Dermis microvascular lymphatic vessel endothelial cell (primary cell): ENCODE measurements around the gene ZNRF1. TPM values are rescaled to one million over a fixed set of nuclear protein-coding genes. Genes with fewer than 3 reads are reported as not detected.

ENCODE experiments used
- DNase-seq, 2 donors: peaks; one replicate each; pipeline versions ENCODE4 v3.0.0 to v3.0.0-alpha.2; 2010; ENCODE audit warnings: low read depth in 2 of 2
- total RNA-seq: library from RNA; depleted of rRNA; stranded (reverse); fragments of >200 nt; gene quantifications from 2 replicates; pipeline ENCODE4 v1.2.1, GENCODE V29; 2014

The ZNRF1 gene
- total RNA-seq, 1 donor from 2014 or later = 9.2 TPM

DNA sequence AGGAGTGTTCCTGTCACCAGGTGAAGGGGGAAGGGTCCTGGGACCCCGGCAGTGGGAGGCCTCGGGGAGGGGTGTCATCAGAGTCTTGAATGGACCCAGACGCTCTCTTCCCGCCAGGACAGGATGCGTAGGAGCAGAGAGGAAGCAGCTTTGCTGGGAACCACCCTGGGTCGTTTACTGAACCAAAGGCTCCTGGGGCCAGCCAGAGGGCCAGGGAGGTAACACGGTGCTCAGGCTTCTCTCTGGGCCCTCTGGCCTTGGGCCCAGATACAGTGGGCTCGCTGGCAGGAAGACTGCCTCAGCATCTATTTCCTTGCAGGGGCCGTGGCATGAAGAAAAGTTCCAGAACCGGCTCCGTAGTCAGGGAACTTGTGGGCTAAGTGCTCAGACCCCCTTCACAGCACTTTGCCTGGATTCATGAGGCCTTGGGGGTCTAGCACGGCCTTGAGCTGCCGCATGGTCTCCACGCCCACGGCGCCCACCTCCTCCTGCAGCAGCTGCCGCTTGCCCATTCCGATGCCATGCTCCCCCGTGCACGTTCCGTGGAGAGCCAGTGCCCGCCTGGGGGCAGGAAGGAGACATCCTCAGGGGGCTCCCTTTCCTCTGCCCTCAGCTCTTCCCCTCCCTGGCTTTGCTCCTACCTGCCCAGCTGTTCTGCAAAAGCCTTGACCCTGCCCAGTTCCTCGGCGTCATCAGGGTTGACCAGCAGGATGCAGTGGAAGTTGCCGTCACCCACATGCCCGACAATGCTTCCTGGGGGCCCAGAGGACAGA lies 113.3 kb downstream of the ZNRF1 start:
- DNase-seq = peak in 1 of 2 donors; percentile 49

DNA sequence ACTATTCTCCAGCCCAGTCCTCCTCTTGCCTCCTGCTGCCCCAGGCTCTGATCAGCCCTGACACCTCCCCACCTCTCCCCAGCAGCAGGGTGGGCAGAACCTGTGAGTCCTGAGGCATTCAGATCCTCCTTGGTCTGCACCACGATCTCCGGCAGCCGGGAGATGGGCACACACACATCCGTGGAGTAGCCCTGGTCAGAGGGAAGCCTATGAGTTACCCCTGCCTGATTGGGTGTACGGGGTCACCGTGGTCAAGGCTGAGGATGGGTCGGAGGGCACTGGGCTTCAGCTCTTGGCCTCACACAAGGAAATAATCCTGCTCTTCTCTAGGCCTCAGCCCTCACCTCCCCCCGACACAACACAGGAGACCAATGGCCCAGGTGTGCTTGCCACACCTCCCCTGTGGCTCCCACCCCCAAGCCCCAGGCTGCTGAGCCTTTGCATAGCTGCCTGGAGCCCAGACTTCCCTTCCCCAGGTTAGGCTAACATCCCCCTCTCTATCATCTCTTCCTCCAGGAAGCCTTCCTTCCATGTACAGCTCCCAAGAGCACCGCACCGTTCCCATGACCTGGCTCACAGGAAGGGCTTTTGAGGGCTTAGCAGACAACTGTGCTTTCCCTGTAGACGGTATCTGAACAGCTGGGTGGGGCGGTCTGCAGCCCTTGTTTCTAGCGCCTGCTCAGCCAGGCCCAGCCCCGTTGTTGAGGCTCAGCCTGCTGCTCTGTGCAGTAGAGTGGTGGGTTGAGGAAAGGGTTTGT lies 114.1 kb downstream of the ZNRF1 start:
- DNase-seq = no peak

- no peak for DNase-seq
Observed at GRCh38 chr16:75113541-75114121, 114.8 kb downstream of the ZNRF1 start.

GRCh38 chr16:75114179-75114945 lies 115.5 kb downstream of the ZNRF1 start:
- DNase-seq = no peak

DNA sequence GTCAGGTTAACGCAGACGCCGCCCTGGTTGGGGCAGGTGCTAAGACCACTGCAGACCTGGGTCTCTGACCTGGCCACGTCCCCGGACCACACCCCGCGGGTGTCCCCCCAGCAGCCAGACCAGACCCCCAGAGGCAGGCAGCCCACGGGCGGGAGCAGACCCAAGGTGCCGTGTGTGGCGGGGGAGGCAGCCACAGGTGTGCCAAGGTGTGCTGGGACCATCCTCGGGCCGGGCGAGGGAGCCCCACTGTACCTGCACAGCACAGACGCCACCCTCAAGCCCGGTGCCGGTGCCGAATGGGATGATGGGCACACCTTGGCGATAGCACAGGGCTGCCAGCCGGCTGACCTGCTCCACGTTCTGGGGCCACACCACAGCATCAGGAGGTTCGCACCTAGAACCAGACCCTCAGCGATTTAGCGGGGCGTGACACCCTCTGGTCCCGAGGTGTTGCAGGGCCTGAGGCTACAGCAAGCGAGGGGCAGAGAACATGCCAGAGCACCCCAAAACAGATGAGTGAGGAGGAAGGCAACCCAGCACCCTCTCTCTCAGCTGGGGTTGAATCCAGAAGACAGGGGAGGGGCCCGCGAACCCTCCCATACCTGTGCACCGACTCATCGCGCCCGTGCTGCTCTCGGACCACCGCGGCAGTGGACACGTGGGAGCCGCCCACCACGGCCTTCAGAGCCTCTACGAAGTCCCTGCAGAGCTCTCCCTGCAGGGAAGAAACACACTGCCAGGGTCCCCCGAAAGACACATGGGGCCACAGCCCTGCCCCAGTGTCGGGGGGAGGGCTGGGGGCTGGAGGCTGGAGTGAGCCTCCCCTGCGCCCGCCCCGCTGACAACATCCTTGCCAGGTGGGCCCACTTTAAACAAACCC lies 116.4 kb downstream of the ZNRF1 start:
- no peak for DNase-seq

- peak; percentile 26 to 76 for DNase-seq
Observed at GRCh38 chr16:75116081-75116910, 117.5 kb downstream of the ZNRF1 start, which contains the start of gene LDHD. LDHD (minus strand) TSS chr16:75116780; CDS start chr16:75116720, 60 bp downstream.

DNA sequence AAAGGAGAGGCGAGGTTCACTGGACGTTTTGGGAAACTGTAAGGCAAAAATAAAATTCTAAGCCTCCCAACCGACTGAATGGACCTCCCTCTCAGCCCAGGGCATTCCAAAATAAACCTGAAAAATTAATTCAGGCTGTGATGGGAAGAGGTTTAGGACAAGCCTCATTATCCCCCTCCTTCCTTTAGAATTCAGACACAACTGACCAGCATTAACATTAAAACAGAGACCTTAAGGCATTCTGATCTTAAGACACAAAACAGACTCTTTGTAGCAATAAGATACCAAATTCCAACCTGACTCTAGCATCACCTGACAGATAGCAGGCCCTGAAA lies 118.1 kb downstream of the ZNRF1 start:
- no peak for DNase-seq

- no peak for DNase-seq
Observed at GRCh38 chr16:75118943-75119539, 120.2 kb downstream of the ZNRF1 start.

DNA sequence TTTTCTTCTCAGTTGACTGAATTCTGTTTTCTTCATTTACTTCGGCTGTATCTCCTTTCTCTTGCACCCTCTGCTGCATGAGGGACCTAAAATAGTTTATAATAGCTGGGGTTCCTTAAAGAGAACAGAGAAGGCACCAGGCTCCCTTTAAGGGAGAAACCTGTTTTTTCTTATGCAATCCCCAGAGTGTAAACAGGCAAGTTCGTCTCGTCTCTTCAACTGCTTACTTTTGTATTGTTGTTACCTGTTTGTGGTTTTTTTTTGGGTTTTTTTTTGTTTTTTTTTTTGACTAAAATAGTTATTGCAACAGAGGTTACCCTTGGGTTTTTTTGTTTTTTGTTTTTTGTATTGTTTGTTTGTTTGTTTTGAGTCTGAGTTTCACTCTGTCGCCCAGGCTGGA lies 121.4 kb downstream of the ZNRF1 start:
- no peak for DNase-seq

DNA sequence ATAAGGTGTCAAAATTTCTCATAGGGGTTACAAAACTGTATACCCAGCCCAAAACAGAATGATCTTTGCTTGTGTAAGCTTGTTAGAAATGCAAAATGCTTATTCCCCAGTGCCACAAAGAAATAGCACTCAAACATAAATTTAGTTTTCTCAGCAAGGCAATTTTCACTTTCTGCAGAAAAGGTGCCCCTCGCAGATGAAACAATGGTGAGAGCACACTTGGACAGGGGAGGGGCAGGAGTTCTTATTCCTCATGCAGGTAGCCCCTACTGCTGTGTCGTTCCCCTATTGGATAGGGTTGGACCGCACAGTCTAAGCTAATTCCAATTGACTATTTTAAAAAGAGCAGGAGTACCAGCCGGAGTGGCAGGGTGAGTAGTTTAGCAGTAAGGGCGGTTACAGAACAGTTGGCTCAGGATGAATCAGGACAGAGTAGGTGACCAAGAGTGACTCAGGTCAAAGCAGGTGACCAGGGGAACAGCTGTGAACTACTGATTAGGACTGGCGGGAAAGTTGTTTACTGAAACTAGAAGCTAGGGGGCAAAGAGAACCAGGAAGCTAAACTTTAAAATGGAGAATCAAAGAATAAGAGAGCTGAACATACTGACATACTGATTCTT lies 123.2 kb downstream of the ZNRF1 start:
- no peak for DNase-seq

GRCh38 chr16:75122609-75123008 lies 123.8 kb downstream of the ZNRF1 start:
- no peak for DNase-seq

DNA sequence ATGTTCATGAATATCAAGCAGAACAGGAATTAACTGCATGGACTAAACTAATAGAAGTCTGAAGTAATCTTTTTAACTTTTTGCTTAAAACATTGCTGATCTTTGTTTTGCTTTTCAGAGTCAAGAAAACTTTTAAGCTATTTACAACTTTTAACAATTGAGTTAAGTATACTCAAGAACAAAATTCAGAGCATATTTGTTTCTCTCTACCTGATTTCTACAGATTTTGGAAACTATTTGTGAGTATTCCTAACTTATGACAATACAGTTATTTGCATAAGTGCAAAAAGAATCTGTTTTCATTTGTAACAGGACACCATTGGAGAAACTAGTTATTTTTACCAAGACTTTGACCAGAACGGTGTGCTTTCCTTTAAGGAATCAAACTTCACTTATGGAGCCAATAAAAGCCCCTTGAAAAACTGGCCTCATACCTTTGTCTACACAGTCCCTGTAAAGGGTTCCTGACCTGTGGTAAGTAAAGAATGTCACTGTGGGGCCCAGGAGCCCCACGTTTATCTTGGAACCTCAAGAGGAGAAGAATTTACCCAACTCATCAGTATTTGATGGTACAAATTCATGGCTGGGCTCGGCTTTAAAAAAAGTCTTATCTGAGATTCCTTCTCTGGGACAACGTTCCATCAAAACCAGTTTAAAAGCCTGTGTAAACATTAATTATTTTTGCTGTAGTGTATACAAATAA lies 129.0 kb downstream of the ZNRF1 start:
- DNase-seq = no peak

- DNase-seq = peak in 1 of 2 donors; percentile 54
Observed at GRCh38 chr16:75129421-75130149, 130.8 kb downstream of the ZNRF1 start.

- DNase-seq = no peak
Observed at GRCh38 chr16:75130150-75130771, 131.4 kb downstream of the ZNRF1 start.

GRCh38 chr16:75131081-75131480 lies 132.3 kb downstream of the ZNRF1 start:
- no peak for DNase-seq

DNA sequence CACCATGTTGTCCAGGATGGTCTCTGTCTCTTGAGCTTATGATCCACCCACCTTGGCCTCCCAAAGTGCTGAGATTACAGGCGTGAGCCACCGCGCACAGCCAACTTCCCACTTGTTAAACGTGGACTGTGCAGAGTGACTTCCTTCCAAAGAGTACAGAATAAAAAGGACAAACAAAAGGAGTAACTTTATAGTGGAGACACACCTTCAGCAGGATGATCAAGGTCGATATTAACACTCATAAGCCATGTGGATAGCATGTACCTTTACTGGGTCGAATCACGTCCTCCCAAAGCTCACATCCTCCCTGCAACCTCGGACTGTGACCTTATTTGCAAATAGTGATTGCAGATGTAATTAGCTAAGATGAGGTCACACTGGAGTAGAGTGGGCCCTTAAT lies 139.4 kb downstream of the ZNRF1 start:
- no peak for DNase-seq

GRCh38 chr16:75138636-75139035 lies 139.8 kb downstream of the ZNRF1 start:
- DNase-seq = peak in 1 of 2 donors; percentile 54
